Measurements from ENCODE around the gene RNF213.
"Not testable (repeated sequence)": the region's sequence is repeated elsewhere in the genome, so short reads cannot be mapped to it uniquely, and the experiment has no call there.

RNF213 gene

DNA sequence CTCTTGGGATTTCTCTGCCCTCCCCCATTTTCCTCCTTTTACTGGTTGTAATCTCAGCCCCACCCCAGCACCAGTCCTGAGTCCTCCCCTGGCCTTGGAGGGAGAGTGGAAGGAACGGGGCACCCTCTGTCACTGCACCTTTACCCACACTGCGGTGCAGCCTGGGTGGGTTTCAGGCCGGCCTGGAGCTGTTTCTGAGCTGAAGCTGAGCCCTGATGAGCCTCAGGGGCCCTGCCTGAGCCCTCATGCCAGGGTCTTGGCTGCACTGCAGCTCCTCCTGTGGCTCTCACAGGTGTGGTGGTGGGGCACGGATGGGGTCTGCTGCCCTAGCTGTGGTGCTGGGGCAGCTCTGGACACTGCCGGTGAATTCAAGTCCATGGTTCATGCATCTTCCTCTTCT is 34.5 kb downstream of the RNF213 start:
- no peak for DNase-seq

DNA sequence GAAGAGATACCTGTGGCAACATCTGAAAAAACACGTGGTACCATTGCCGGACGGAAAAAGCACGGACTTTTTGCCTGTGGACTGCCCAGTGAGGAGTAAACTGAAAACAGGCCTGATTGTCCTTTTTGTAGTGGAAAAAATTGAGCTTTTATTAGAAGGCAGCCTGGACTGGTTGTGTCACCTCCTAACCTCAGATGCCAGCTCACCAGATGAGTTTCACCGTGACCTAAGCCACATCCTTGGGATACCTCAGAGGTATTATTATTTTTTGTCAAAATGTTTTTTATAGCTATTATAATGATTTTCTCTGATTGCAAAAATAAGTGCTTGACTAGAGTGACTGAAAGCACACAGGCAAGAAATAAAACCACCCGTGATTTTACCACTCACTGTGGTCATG is 34.9 kb downstream of the RNF213 start:
- no peak for DNase-seq

DNA sequence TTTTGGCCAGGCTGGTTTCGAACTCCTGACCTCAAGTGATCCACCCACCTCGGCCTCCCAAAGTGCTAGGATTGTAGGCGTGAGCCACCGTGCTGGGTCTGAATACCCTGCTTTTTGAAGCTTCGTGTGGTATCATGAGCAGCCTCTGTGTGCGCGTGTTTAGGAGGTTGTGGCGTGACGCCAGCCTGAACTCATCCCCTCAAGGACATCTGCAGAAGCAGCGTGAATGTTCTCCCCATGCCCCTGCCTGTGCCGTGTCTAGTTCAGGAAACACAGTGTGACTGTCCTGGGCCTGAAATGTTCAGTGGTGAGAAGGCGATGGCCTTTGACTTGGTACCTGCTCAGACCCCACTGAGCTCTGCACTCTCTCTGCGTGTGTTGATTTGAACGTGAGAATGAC is 35.6 kb downstream of the RNF213 start:
- DNase-seq: no peak

DNA sequence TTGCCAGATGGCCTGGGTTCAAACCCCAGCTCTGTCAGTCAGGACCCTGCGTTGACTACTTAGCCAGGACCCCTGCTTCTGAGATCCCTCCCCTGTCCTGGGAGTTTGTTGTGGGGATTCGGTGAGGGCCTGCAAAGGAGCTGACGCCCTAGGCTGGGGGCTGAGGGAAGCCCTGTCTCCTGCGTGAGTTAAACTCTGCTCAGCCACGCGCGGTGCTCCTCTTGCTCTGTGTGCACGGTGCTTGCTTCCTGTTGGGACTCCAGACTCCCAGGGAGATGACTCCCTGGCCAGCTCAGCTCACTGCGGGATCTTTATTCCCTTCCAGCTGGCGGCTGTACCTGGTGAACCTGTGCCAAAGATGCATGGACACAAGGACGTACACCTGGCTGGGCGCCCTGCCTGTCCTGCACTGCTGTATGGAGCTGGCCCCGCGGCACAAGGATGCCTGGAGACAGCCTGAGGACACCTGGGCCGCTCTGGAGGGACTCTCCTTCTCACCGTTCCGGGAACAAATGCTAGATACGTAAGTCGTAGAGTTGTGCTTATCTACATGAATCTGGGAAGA is 37.4 kb downstream of the RNF213 start:
- DNase-seq: no peak

DNA sequence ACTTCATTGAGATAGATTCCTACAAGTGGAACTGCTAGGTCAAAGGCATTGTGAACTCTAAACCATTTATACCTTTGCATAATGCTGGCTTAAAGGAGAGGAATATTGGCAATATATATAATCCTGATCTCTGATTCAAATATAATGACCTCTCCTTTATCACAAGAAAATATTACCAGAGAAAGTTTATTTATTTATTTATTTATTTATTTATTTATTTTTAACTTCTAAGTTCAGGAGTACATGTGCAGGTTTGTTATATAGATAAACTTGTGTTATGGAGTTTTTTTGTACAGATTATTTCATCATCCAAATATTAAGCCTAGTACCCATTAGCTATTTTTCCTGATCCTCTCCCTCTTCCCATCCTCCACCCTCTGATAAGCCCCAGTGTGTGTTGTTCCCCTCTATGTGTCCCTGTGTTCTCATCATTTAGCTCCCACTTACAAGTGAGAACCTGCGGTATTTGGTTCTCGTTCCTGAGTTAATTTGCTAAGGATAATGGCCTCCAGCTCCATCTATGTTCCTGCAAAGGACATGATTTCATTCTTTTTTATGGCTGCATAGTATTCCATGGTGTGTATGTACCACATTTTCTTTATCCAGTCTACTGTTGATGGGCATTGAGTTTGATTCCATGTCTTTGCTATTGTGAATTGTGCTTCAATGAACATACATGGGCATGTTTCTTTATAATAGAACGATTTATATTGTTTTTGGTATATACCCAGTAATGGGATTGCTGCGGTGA is 38.9 kb downstream of the RNF213 start:
- not testable (repeated sequence) for DNase-seq

DNA sequence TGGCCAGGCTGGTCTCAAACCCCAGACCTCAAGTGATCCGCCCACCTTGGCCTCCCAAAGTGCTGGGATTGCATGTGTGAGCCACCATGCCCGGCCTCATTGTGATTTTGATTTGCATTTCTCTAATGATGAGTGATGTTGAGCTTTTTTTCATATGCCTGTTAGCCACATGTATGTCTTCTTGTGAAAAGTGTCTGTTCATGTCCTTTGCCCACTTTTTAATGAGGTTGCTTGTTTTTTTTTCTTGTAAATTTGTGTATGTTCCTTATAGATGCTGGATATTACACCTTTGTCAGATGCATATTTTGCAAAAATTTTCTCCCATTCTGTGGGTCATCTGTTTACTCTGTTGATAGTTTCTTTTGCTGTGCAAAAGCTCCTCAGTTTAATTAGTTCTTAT is 40.1 kb downstream of the RNF213 start:
- DNase-seq: not testable (repeated sequence)

DNA sequence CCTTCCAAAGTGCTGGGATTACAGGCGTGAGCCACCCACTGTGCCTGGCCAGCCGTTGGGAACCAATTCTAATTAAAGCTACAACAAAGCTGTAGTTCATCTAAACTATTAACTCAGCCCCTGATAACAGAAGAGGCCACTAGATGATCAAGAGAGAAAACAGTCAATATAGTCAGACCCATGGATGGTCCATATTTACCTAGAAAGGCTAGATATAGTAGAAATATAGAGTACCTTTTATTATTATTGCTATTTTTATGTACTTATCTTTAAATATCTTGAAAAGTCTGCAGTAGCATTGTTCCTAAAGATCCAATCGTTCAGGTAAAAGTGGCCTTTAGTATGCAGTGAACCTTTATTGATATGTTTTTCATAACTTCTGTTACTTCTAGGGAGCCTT is 43.2 kb downstream of the RNF213 start:
- DNase-seq: no peak

DNA sequence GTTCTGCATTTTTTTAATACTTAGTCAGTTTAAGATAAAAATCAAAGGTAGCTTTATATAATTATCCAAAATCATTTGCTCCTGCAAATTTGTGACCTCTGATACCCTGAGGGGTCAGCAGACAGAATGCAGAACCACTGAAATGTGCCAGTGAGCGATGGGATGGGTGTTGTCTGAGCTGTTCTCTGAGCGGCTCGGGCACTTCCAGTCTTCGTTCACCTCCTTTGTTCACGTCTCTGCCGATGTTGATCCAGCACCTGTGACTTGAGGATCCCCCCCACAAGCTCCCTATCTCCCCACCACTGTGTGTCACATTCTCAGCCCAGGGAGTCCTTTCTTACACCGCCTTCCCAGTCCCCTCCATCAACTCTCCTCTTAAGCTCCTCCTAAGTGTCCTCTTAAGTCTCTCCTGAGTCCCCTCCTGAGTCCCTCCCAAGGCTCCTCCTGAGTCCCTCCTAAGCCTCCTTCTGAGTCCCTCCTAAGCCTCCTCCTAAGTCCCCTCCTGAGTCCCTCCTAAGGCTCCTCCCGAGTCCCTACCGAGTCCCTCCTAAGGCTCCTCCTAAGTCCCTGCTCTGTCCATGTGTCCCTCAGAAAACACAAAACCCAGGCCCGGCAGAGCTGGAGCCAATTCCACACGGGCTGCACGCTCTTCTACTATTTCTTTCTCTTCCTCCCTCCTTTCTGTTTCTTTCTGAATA is 47.5 kb downstream of the RNF213 start:
- no peak for DNase-seq

DNA sequence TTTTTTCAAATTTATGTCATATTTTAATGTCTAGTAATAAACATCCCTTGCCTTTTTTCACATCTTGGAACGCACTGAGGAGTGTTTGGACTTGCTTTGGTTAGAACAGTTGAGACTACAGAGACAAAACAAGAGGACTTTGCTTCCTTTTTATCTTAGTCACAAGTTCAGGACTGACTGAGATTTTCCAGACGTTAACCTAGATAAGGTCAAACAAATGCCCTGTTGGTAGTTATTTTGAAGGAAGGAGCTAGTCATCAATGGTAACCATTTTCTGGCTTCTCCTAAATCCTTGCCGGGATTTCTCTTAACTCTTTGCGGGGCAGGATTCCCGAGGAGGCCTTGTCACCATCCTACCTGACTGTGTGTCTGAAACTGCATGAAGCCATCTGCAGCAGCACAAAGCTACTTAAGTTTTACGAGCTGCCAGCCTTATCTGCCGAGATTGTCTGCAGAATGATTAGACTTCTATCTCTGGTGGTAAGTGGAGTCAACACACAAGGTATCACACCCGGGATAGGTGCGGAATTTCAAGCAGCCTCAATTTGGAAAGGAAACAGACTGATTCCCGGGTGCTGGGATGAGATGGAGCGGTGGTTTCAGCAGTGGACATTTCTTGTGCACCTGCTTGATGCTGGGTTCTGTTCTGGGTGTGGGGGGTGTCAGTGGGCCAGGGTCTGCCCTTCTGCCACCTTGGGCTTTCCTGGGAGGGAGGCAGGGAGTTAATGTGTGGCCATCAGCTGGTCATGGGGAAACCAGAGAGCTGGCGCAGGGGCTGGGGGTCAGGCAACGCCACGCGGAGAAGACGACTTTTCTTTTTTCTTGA is 48.3 kb downstream of the RNF213 start:
- no peak for DNase-seq

DNA sequence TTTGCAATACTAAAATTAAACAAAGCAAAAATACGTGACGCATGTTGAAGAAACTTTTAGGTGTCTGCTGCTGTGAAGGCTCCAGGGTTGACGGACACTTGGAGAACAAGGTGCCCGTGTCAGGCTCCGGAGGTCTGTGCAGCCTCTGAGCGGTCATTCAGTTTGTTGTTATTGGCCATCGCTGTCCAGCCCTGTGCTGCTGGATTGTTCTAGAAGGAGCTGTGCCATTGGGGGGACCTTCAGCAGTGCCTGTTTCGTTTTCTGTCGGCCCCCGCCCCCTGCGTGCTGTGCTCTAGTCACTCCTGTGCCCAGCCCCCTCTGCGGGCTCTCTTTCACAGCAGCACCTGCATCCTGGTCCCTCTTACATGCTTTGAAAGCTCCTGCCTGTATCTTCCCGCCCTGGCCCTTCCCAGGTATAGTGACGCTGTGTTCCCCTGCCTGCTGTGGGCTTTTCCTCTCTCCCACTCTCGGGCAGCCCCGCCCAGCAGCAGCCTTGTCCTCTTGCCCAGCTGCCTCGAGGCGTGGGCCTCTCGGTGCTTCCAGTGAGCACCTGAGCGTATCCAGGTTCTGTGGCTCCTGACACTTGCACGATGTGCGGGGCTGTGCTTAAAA is 50.7 kb downstream of the RNF213 start:
- no peak for DNase-seq

DNA sequence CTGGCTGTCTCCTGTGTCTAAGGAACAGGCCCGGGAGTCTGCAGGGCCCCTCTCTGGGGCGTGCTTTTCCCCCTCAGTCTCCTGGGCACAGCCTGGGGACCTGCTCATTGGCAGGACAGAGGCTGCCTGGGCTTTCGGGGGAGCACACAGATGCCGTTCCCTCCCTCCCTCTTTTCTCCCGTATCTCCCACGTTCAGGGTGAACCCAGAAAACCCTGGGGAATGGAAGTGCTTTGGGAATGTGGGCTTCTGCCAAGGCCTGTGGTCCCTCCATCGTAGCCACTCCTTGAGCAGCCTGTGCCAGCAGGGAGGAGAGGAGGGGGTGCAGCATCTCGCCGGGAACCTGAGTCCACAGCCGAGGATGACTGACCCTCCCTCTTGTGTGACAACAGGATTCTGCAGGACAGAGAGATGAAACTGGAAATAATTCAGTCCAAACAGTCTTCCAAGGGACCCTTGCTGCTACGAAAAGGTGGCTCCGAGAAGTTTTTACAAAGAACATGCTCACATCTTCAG is 52.0 kb downstream of the RNF213 start:
- DNase-seq: no peak

DNA sequence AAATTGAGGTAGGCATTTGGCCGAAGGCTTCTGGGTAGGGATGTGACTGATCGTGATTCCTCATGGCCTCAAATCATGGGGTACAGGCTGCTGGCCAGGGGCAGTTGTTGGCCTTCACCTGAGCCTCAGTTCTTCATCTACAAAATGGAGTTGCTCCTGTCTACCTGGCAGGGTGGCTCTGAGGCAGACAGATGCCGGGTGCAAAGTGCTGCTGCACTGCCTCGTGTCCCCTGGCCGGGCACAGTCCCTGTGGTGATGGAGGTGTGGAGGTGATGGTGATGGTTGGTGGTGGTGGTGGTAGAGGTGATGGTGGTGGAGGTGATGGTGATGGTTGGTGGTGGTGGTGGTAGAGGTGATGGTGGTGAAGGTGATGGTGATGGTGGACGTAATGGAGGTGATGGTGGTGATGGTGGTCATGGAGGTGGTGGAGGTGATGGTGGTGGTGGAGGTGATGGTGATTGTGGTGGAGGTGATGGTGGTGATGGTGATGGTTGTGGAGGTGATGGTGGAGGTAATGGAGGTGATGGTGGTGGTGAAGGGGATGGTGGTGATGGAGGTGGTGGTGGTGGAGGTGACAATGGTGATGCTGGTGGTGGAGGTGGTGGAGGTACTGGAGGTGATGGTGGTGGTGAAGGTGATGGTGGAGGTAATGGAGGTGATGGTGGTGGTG is 52.6 kb downstream of the RNF213 start:
- no peak for DNase-seq

DNA sequence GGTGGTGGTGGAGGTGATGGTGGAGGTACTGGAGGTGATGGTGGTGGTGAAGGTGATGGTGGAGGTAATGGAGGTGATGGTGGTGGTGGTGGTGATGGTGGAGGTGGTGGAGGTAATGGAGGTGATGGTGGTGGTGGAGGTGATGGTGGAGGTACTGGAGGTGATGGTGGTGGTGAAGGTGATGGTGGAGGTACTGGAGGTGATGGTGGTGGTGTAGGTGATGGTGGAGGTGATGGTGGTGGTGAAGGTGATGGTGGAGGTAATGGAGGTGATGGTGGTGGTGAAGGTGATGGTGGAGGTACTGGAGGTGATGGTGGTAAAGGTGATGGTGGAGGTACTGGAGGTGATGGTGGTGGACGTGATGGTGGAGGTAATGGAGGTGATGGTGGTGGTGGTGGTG is 53.3 kb downstream of the RNF213 start:
- DNase-seq: not testable (repeated sequence)

DNA sequence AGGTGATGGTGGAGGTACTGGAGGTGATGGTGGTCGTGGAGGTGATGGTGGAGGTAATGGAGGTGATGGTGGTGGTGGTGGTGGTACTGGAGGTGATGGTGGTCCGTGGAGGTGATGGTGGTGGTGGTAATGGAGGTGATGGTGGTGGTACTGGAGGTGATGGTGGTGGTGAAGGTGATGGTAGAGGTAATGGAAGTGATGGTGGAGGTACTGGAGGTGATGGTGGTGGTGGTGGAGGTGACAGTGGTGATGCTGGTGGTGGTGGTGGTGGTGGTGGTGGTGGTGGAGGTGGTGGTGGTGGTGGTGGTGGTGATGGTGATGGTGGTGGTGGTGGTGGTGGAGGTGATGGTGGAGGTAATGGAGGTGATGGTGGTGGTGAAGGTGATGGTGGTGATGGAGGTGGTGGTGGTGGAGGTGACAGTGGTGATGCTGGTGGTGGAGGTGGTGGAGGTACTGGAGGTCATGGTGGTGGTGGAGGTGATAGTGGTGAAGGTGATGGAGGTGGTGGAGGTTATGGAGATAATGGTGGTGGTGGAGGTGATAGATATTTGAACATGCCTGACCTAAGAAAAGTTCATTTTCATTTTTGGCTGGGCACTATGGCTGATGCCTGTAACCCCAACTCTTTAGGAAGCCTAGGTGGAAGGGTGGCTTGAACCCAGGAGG is 55.0 kb downstream of the RNF213 start:
- no peak for DNase-seq

DNA sequence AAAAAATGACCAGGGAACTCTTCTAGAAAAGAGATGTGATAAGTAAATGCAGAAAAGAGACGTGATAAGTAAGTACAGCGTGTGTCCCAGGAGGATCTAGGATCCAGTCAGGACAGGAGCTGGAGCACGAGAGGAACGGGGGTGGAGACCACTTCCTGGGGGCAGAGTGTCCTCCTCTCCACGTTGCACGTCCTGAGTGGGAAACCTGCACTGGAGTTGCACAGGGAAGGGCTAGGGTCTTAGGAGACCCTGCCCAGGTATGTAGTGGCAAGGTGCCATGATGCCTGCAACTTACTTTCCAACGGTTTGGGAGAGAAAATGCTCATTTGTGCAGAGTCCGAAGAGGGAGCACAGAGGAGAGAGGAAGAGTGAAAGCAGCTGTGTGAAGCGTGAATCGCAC is 55.8 kb downstream of the RNF213 start:
- DNase-seq: no peak

DNA sequence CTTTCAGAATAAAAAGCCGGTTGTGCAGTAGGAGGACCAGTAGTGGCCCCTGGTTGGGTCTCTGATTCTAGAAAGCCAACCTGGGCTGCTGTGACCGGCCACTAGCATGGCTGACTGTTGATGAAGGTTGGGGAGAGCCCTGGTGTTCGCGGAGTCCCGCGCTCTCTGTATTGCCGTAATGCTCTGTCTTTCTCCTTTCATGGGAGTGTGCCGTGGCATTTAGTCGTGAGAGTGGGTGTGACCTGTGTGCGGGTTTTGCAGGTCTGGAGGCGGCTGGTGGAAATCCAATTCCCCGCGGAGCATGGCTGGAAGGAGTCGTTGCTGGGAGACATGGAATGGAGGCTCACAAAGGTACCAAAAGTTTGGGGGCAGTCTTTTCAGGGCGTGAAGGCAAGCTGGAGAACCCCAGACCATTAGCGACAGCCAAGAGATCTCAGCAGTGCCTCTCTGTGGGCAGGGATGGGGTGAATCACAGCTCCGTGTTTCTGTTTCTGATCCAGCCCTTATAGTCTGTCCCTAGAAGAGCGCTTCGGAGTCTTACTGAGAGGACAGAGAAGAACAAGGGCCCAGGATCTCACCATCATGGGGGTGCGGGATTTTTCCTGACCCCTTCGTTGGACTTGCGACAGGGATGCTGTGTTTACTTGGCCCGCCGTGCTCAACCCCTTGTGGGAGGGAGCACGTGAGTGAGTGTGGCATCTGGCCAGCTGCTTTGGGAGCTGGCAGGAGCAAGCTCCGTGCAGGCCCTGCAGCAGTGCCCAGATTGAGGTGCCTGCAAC is 56.5 kb downstream of the RNF213 start:
- no peak for DNase-seq

DNA sequence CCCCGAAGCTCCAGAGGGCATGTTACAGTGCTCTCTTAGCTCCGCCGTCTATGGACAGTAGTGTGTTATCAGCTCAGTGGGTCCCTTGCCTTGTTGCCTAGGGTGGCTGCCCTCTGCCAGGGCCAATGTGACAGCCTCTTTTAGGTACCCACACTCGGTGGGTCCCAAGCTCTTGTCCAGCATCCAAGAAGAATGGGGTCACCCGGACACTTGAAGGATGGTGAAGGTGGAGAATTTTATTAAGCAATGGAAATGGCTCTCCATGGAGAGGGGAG is 57.0 kb downstream of the RNF213 start:
- no peak for DNase-seq

DNA sequence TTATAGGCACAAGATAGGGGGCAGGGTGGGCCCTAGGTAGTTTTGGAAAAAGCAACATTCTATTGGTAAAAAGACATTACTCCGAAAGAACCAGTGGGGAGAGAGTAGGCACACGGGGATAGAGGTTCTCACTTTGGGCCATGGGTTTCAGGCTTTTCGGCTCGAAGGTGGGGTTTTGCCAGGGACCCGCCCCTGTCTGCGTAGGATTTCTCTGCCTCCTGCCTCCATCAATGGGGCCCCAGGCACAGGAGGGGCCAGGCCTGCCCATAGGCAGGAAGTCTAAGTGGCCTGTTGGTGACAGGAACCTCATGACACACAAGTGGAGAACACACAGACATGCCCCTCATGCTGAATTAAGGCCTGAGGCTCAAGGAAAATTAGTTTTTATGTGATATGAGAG is 57.5 kb downstream of the RNF213 start:
- no peak for DNase-seq

DNA sequence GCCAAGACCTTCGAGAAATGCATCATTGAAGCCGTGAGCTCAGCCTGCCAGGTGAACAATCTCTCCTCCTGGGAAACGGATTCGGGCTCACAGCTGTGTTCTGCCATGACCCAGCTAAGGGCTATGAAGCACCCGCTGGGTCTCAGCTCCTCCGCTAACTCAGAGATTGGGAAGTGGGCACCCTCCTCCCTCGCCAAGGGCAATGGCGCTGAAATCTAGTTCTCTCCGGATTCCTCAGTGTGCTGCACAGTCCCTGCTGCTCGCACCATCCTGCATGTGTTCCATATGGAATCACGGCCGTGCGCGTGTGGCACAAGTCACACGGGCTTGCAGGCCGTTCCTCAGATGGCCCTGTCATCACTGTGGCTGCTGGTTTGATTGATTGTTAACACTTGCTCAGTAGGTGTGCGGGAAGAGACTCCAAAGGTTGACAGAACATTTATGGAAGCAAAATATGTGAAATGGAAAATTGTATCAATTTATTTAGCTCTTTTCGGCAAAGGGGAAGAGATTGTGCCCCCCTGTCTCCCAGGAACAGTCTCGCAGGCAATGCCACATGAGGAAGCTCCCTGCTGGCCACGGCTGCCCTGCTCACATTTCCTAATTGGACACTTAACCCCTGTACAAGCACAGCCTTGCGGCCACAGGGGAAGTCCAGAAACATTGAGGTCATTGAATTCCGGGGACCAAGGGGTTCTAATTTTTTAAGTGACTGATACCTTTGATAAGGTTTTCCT is 58.8 kb downstream of the RNF213 start:
- DNase-seq: no peak

DNA sequence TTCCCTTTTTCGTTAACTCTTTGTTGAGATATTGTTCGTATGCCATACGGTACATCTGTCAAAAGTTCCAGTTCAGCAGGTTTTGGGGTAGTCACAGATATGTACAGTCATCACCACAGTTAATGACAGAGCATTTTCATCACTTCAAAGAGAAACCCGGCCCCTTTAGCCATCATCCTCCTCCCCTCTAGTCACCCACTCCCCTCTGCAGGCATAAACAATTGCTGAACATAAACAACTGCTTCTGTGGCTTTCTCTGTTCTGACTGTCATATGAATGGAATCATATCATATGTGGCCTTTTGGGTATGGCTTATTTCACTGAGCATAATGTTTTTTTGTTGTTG is 59.3 kb downstream of the RNF213 start:
- DNase-seq: no peak
